HG02884 (cell line): ENCODE results near the gene RAD51B.
"Not testable (repeated sequence)": the region's sequence is repeated elsewhere in the genome, so short reads cannot be mapped to it uniquely, and the experiment has no call there.

Experiments
- ATAC-seq: cut with Tn5 transposase; IDR thresholded peaks from one replicate; pipeline ENCODE4 v1.9.1; 2021; ENCODE audit warnings: mild to moderate bottlenecking, moderate library complexity; ENCODE audit not compliant: unreplicated experiment

The RAD51B gene

DNA sequence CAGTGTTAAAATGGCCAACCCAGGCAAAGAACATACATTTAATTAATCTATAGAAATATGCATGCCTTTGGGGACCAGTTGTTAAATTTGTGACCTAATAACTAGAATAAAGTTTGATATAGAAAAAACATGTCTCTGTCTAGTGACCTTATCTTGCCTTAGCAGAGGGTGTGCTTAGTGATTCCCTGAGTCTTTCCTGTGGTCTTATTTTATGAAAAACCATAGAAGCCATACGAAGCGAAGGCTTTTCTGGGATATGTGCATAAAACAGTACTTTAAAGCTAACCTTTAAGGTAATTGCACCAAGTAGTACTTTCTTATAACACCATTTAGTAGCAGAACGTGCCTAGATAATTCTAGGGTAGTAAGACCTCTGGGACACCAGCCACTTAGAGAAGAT is 593.9 kb downstream of the RAD51B start:
- no peak for ATAC-seq

DNA sequence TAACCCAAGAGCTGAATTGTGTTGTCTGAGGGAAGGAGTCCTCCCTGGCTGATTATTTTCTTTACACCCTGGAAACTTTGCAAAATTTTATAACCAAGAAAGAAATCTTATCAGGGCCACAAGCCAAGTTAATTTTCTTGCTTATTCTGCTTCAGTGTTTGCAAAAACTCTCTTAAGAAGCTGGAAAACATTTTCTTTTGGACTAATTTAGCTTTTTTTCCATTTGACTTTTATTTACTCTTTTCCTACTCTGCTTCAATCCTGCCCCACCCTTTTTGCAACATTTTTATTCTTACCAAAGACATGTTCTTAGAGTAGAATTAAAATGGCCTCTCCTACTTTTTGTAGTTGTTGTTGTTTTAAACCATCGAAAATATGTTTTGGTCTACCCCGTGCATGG is 594.5 kb downstream of the RAD51B start:
- ATAC-seq, result no peak

DNA sequence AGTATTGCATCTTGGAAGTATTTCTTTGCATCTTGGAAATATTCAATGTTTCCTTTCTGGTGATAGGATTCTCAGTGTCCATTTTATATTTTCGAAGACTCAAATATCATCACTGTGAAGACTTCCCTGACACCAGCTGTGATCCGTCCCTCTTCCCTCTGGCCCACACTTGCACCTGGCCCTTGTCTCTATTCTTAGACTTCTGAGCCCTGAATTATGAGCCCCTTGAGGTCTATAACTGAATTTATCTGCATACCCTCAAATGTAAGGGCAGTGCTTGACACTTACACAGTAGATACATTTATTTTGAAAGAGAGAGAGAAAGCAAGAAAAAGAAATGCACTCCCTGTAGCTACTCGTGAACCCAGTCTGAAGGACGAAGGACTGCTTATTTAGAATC is 596.6 kb downstream of the RAD51B start:
- no peak for ATAC-seq

DNA sequence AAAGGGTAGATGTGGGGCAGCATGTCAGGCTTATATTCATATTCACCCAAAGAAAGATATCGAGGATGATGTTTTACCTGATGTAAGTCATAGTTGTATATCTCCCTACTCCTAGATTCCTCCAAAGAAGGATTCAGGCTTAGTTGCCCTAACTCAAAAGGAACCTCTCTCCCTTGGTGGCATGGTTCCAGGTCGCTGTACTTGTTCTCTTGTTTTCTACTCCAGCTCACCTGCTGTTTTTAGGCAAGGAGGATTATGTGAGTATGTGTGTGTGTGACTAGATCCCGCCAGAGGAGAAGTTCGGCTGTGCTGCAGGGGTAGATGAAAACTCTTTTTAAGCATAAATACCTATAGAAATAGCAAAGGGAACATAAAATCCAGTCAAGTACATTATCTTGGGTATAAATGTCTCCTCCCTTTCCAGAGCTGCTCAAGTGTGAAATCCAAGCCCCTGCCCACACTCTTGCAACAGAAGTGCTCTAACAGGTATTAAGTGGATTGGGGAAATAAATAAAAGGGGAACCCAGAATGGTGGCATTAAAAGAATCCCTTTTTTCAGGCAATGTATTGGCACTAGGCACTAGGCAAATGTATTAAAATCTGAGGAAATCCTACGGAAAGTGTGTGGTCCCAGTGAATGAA is 597.6 kb downstream of the RAD51B start:
- no peak for ATAC-seq

DNA sequence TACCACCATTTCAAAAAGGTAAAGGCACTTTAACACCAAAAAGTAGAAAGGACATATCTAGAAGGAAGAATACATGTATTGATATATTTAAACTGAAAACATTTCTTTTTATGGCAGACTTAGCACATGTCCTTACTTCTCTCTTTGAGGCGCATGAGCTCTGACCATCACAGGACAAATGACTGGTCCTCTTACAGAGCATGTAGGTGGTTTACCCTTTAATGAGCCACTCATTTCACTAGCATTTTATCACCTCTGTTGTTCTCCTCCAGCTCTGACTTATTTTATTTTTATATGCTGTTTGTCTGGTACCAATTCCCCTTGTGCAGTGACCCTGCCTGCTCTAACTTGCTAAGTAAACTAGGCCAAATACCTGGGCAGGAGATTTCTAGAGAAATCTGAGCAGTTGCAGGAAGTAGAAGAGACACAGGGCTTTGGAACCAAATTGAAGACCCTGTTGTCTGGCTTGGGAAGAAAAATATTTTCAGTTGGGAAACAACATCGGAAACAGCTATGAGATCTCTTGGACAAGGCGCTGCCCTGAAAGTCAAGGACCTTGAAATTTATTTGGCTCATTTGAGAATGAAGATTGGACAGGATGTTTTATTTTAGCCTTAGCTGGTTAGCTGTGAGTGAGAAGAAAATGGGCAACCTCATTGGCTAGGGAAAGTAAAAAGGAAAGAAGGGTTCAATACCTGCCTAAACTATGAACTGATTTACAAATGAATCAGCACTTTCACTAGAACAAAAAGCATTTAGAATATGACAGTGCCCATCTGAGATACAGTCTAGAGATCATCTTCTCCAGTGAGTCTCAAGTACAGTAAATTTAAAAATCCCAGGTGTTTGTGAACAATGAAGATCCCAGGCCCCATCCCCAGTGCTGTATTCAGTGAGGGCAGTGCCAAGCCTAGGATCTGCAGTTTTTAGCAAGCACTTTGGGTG is 598.9 kb downstream of the RAD51B start:
- ATAC-seq, result no peak

DNA sequence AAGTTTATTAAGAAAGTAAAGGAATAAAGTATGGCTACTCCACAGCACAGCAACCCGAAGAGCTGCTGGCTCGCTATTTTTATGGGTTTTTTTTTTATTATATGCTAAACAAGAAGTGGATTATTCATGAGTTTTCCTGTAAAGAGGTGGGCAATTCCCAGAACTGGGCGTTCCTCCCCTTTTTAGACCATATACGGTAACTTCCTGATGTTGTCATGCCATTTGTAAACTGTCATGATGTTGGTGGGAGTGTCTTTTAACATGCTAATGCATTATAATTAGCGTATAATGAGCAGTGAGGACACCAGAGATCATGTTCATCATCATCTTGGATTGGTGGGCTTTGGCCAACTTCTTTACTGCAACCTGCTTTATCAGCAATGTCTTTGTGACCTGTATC is 600.8 kb downstream of the RAD51B start:
- no peak for ATAC-seq

DNA sequence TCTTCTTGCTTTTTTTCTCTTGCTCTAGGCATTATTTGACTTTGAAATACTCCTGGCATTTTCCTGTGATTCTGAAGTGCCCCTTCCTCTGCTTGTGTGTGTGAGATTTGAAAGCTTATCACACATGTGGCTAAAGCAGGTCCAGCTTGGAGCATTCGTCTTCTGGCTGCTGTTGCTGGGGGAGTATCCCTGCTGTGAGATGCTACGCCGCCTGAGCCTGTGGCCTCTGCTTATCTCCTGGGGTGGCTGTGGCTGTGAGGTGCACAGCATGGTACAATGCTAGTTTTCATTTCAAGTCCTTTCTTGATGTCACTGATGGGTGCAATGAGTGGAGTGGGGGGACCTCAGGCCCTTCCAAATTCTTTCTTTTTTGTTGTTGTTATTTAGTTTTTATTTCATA is 601.5 kb downstream of the RAD51B start:
- no peak for ATAC-seq

DNA sequence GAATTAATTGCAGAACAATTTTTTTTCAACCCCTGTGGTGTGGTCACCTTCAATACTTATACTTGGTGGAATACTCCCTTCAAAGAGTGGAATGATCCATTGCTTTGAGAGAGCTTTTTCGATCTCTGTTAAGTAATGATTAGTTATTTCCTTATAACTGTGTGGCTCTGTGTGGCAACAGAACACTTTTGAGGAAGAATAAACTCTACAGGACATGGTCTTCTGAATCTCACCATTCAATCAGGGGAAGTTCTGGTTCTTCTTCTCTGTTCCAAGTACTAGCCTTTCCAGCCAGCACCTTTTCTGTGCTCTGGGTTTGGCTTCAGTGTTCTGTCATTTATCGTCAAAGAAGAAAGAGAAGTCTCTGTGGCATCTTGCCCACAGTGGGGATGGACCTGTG is 604.1 kb downstream of the RAD51B start:
- no peak for ATAC-seq

DNA sequence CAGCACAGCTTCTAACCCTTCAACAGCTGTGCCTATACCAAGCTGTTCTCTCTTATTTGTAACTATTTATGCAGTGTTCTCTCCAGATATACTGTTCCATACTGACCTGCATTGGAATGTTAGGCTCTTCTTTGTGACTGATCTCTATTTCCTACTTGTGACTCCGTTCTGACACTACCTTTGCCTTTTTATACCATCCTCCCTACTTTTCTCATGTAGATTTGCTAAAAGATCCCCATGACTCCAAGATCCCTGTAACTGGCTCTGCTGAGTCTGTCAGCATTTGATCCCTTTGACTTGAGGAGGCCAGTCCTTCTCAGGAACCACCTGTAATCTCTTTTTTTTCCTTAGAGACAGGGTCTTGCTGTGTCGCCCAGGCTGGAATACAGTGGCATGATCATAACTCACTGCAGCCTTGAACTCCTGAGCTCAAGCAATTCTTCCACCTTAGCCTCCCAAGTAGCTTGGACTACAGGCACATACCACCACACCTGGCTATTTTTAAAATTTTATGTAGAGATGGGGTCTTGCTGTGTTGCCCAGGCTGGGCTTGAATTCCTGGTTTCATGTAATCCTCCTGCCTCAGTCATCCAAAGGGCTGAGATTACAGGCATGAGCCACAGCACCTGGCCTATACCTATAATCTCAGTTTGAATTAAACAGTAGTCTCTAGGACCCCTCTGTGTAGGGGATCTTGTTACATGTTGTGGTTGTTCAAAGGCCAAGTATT is 605.0 kb downstream of the RAD51B start:
- no peak for ATAC-seq

DNA sequence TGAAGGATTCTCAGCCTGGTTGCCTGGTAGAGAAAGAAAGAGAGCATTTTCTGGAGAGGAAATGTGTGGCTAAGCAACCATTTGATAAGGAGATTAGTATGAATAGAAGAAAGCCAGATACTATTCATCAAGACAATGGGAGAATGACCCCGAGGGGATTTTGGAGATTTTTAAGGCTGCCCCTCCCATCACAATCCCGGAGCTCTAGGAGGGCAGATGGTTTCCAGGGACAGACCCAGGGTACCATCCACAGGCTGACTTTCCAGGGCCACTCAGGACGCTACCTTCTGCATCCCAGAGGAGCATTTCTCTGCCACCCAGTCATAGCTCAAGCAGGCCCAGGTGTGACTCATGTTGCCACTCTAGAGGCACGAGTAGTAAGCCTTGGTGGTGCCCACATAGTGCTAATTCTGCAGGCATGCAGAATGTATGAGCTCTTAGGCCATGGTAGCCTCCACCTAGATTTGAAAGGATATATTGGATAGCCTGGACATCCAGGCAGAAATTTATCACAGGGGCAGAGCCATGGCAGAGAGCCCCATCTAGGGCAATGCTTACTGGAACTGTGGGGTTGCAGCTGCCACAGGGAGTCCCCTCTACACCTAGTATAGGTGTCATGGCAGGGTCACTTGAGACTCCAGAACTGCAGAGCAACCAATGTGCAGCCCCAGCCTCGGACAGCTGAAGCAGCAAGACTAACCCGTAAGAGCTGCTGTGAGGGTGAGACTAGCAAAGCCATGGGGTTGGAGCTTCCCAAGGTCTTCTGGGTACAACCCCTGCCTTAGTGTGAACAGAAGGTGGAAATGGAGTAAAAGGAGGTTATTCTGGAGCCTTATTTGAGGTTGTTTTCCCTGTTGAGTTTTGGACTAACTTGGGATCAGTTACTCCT is 607.3 kb downstream of the RAD51B start:
- no peak for ATAC-seq

DNA sequence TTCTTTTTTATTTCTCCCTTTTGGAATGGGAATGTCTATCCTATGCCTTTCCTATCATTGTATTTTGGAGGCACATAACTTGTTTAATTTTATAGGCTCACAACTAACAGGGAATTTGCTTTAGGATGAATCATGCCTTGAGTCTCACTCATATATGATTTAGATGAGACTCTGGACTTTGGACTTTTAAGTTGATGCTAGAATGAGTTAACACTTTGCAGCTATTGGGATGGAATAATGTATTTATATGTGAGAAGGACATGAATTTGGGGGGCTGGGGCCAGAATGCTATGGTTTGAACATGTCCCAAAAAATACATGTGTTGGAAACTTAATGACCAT is 607.9 kb downstream of the RAD51B start:
- no peak for ATAC-seq

DNA sequence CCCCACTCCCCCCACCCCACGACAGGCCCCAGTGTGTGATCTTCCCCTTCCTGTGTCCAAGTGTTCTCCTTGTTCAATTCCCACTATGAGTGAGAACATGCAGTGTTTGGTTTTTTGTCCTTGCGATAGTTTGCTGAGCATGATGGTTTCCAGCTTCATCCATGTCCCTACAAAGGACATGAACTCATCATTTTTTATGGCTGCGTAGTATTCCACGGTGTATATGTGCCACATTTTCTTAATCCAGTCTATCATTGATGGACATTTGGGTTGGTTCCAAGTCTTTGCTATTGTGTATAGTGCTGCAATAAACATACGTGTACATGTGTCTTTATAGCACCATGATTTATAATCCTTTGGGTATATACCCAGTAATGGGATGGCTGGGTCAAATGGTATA is 609.3 kb downstream of the RAD51B start:
- ATAC-seq, result not testable (repeated sequence)

DNA sequence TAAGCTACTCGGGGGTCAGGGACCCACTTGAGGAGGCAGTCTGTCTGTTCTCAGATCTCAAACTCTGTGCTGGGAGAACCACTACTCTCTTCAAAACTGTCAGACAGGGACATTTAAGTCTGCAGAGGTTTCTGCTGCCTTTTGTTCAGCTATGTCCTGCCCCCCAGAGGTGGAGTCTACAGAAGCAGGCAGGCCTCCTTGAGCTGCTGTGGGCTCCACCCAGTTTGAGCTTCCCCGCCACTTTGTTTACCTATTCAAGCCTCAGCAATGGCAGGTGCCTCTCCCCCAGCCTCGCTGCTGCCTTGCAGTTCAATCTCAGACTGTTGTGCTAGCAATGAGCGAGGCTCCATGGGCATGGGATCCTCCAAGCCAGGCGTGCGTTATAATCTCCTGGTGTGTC is 614.6 kb downstream of the RAD51B start:
- not testable (repeated sequence) for ATAC-seq

DNA sequence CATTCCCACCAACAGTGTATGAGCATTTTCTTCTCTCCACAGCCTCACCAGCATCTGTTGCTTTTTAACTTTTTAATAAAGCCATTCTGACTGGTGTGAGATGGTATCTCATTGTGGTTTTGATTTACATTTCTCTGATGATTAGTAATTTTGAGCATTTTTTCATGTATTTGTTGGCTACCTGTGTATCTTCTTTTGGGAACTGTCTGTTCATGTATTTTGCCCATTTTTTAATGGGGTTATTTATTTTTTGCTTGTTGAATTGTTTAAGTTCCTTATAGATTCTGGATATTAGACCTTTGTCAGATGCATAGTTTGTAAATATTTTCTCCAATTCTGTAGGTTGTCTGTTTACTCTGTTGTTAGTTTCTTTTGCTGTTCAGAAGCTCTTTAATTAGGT is 616.1 kb downstream of the RAD51B start:
- not testable (repeated sequence) for ATAC-seq

DNA sequence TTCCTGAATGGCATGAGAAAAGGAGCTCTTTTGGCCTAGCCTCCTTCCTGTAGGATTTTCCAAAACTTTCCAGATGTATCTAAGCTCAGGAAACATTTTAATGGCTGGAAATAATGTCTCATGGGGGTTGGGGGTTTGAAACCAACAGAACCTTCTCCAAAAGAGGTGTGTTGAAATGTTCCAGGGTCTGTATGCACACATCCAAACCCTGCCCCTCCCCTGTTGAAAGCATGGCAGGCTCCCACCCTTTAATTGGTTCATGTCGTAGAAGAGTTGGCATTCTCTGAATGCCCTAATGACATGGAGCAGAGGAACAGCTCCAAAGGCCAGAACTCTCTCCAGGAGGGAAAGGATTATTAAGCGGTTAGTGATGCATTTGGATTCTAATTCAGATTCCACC is 620.1 kb downstream of the RAD51B start:
- no peak for ATAC-seq

DNA sequence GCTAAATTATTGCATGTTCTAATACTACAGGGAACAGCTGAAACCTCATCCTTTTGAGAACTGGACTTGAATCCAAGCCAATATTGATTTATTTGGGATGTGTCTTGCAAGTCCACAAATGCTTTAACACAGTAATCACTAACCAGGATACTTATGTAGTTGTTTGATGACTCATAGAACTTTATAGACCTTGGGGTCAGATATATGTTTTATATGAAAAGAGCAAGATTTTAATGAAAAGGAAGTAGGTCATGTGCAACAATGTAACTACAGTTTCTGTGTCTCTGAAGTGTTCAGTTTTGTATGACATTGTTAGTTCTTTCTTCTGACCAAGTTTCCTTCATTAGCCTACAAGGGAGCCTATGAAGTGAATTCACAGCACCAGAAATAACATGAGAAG is 621.2 kb downstream of the RAD51B start:
- no peak for ATAC-seq

DNA sequence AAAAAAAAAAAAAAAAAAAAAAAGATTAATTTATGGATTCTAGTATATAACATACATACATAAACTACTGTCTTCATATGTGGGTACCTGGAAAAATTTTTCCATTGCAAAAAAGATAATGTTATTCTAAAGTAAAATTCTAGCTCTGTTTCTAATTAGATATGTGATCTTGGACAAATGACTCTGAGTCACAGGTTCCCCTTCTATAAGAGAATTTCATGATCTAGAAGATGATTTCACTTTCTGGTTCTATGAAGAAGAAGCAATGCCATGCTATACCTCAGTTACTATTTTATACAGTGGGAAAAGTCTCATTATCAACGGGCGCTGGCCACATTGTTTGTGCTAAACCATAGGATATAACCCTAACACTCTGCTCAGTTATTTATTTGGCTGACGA is 622.0 kb downstream of the RAD51B start:
- ATAC-seq, result no peak

DNA sequence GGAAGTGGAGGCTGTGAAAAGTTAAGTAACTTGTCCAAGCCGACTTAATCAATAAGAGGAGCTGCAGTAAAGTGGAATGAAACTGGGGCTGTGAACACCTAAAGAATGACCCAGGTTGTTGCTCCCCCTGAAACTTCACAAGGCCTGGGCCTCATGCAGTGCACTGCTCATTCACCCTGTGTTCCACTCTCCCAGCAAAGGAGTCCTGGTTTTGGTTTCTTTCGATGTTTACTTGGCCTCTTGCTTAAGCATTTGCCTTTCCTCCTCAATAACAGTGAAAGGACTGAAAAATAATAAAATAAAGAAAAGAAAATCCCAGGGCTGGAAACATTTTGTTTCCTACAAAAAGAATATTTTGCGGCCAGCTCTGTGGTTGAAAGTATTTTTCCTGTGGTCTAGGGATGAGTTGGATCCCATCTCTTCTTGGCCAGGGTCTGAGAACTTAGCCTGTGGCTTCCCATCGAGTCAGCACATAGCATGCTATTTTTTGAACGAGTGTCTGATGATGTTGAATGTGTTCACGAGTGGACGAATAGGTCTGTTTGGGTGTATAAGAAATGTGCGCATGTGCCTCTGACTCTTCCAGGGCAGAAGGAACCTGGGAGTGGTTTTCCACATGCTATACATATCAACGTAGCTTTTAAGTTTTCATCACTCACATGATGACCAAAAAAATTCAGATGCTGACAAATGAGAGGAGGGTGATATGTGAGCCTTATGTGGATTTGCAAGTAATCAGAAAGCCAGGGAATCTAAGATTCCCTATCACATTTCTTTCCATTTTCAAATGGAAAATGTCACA is 623.5 kb downstream of the RAD51B start:
- ATAC-seq, result no peak

DNA sequence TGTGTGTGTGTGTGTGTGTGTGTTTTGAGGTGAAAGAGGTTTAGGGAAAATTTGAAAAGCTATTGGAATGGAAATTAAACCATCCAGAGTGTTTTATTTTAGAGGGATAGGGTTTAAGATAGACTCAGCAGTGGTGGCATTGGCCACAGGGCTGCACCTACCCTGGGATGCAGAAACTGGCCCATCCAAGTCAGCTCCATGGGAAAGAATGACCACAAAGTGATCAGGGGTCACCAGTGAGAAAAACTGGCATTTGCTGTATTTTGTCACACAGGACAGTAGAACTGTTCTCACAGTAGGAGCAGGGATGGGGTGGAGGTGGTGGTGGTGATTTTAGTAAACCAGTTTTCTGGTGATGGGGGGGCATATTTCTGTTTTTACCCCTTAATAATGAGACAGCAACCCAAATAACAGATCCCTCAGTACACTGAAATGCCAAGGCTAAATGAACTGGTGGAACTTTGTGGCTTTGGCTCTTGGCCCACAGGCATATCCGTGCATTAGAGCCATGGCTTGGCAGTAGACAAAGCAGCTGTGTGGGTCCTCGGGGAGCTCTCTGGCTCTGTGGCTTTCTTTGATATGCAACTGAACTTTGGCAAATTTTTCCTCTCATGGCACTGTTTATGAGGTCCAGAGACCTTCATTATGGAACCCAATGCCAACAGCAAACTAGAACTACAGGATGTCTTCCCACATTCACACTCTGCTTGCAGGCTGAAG is 625.0 kb downstream of the RAD51B start:
- no peak for ATAC-seq
